Right cardiac atrium (tissue), 5 donors: ENCODE data around the gene ENHO. TPM values are rescaled to one million over a fixed set of nuclear protein-coding genes. Genes with fewer than 3 reads are reported as not detected.
A peak's percentile ranks its signal among the peaks of the same experiment; 100 is the strongest.

Experiments used
- ATAC-seq, 2 donors: fragments of 200-7000 bp; cut with Tn5 transposase; one replicate each; pipeline versions ENCODE4 v1.8.0 to v1.9.1; 2020; ENCODE audit warnings: moderate library complexity in 2 of 2, mild to moderate bottlenecking in 1 of 2
- DNase-seq, 3 donors: peaks; one replicate each; pipeline ENCODE4 v3.0.0-alpha.2; 2020
- H3K27ac ChIP-seq: one replicate; pipeline ENCODE4 v1.5.1; 2013; ENCODE audit warnings: mild to moderate bottlenecking, low read length, control low read depth, moderate library complexity
- H3K27me3 ChIP-seq: one replicate; pipeline ENCODE4 v1.6.1; 2013; ENCODE audit not compliant: control insufficient read depth, insufficient read depth
- H3K4me1 ChIP-seq: one replicate; pipeline ENCODE4 v1.6.1; 2013; ENCODE audit warnings: low read length; ENCODE audit not compliant: control insufficient read depth, insufficient read depth
- H3K4me3 ChIP-seq: one replicate; pipeline ENCODE4 v1.5.1; 2013; ENCODE audit warnings: low read length, control low read depth
- H3K9me3 ChIP-seq: one replicate; pipeline ENCODE4 v1.6.1; 2013; ENCODE audit warnings: low read length; ENCODE audit not compliant: control insufficient read depth
- WGBS: extraction: QIAGEN DNeasy Blood & Tissue Kit; methylation state at CpG from one replicate; pipeline ENCODE4 v1.1.7; 2013; 5-methylcytosine and 5-hydroxymethylcytosine counted together
- intact Hi-C, 4 donors: fragments of 100-400 bp; cut with DNase I; formaldehyde crosslinking; loops; one replicate each; pipeline versions ENCODE4 v1.11.0 to v1.14.0; 2022 to 2023
- polyA plus RNA-seq: library from polyadenylated mRNA; stranded (reverse); fragments of 200-250 nt; gene quantifications from one replicate; pipeline ENCODE4 v1.2.3, GENCODE V29; 2013
- total RNA-seq, 4 donors: library from RNA; stranded (reverse); fragmentation: NEBNext Ultra II Directional; extraction: Animal tissue kit (Norgen Biotek cat#: 25700); gene quantifications; one replicate each; pipeline ENCODE4 v1.2.1, GENCODE V29; 2021
- donor health status: healthy with polysubstance abuse.
- donor health status: DM: no; HTN: yes; CAD: no.
- donor health status: DM: no; HTN: no; CAD: no.
- donor health status: DM: no; HTN: yes; CAD: no; lungs with severe emphysema.
- donor health status: DM: yes; HTN: yes; CAD: no.

ENHO gene
- total and polyA plus RNA-seq, 5 donors = 0.67 to 3.2 (median 1.6) TPM

DNA sequence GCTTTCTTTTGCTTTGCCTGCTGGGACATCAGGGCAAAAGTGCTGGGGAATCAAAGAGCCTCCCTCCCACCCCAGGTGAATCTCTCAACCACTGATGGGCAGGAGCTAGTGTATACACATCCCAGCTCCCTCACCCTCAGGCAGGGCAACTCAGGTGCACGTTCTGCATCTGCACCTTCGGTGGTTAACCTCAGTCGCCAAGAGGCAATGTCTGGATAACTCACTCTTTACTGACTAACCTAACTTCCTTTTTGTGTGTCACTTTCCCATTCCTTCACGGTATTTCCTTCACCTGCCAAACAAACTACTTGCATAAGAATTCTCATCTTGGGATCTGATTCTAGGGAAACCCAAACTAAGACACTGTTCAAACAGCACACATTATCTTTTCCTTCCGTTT is 40.5 kb upstream of the ENHO start:
- Histone ChIP-seq H3K4me3 (no peak overlapping the region), H3K27me3 (no peaks in the 10 kb centered on the region), H3K9me3 (no peaks in the 10 kb centered on the region), H3K27ac (no peak overlapping the region), H3K4me1 (peaks cover 13% of the 10 kb centered on the region)
- intact Hi-C loops = no loop called here
- no peak for DNase-seq
- WGBS = 79% methylated on average over 5 of the region's 5 CpGs
- ATAC-seq = no peak

DNA sequence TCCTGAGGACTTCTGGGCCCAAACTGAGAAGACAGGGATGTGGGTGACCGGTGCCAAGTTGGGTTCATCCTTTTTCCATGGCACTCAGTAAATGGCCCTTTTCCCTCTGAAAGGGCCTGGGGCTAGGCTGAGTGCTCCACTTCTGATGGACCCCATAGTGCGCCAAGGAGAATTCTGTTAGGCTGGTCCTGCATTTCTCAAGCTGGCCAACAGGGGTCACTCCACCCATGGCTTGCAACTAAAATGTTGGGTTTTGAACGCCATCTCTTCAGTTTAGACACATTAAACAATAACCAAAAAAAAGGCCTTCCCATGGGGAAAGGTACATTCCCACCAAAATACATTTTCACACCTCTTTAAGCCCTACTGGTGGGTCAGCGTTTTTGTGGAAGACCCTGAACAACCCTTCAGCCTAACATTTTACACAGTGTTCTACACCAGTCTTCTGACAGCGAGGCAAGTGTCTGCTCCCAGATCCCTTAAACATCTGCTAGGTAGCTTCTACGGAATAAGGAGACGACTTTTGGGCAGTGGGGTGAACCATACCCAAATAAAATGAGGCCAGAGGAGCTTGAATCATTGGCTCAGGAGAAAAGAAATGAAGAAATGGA is 39.5 kb upstream of the ENHO start:
- no peaks in the 10 kb centered on the region for H3K9me3 ChIP-seq
- no peak for DNase-seq
- intact Hi-C loops = no loop called here
- no peak for ATAC-seq
- H3K27me3 ChIP-seq = no peaks in the 10 kb centered on the region
- 91% methylated on average over 7 of the region's 7 CpGs for WGBS
- peaks cover 13% of the 10 kb centered on the region for H3K4me1 ChIP-seq
- H3K4me3 ChIP-seq = no peak overlapping the region
- H3K27ac ChIP-seq = no peak overlapping the region

- DNase-seq = peak; percentile 63 to 87 (median 85)
- Histone ChIP-seq H3K4me1 (peaks cover 8% of the 10 kb centered on the region), H3K27me3 (no peaks in the 10 kb centered on the region), H3K9me3 (no peaks in the 10 kb centered on the region), H3K4me3 (no peak overlapping the region), H3K27ac (peak overlapping the region; percentile 2)
- ATAC-seq = peak; percentile 60 to 69
- intact Hi-C loops = no loop called here
- 42% methylated on average over 21 of the region's 21 CpGs for WGBS
Observed at GRCh38 chr9:34560599-34561214, 37.9 kb upstream of the ENHO start.

- 11% methylated on average over 21 of the region's 21 CpGs for WGBS
Observed at GRCh38 chr9:34559624-34560455, 37.0 kb upstream of the ENHO start.

GRCh38 chr9:34558919-34559623 is 36.3 kb upstream of the ENHO start:
- ATAC-seq = peak; percentile 35 to 47
- intact Hi-C loops = no loop called here
- Histone ChIP-seq H3K4me1 (peaks cover 8% of the 10 kb centered on the region), H3K27ac (peak overlapping the region; percentile 31), H3K4me3 (no peak overlapping the region), H3K9me3 (no peaks in the 10 kb centered on the region), H3K27me3 (no peaks in the 10 kb centered on the region)
- WGBS = 44% methylated on average over 17 of the region's 17 CpGs
- DNase-seq = peak in 1 of 3 donors; percentile 53

More at GRCh38 chr9:34559624-34560455, 37.0 kb upstream of the ENHO start:
- ATAC-seq = peak; percentile 70 to 75
- H3K27me3 ChIP-seq = no peaks in the 10 kb centered on the region
- H3K9me3 ChIP-seq = no peaks in the 10 kb centered on the region
- H3K27ac ChIP-seq = peak overlapping the region; percentile 31
- no peak overlapping the region for H3K4me3 ChIP-seq
- peaks cover 8% of the 10 kb centered on the region for H3K4me1 ChIP-seq
- intact Hi-C loops = no loop called here
- DNase-seq = peak; percentile 51 to 87 (median 85)

GRCh38 chr9:34558364-34558763 is 35.6 kb upstream of the ENHO start:
- Histone ChIP-seq H3K27me3 (no peaks in the 10 kb centered on the region), H3K4me3 (no peak overlapping the region), H3K4me1 (peaks cover 8% of the 10 kb centered on the region), H3K9me3 (no peaks in the 10 kb centered on the region), H3K27ac (no peak overlapping the region)
- 86% methylated on average over 9 of the region's 9 CpGs for WGBS
- DNase-seq (no peak), ATAC-seq (no peak)
- intact Hi-C loops = no loop called here

- 81% methylated on average over 19 of the region's 19 CpGs for WGBS
- ATAC-seq = no peak
- Histone ChIP-seq H3K9me3 (no peaks in the 10 kb centered on the region), H3K4me3 (no peak overlapping the region), H3K27ac (no peak overlapping the region), H3K27me3 (no peaks in the 10 kb centered on the region), H3K4me1 (peaks cover 8% of the 10 kb centered on the region)
- intact Hi-C loops = no loop called here
- no peak for DNase-seq
Observed at GRCh38 chr9:34557426-34558321, 34.9 kb upstream of the ENHO start.

DNA sequence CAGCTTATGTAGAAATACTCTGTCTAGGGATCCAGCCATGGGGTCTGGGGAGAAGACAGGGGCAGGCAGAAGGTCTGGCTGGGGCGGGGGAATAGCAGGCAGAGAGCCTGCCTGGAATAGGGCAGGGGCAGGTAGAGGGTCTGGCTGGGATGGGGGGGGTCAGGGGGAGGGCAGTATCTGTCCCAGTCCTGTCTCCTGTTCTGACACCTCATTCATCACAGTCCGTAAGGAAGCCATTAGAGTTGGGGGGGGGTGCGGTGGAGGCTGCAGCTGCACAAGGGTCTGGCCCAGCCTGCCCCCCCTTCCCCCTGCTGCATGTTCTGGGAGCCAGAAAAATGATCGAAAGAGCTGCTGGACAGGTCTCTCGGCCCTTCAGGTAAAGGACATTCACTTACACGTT is 34.2 kb upstream of the ENHO start:
- no peaks in the 10 kb centered on the region for H3K27me3 ChIP-seq
- DNase-seq (no peak), ATAC-seq (no peak)
- peaks cover 8% of the 10 kb centered on the region for H3K4me1 ChIP-seq
- H3K27ac ChIP-seq = no peak overlapping the region
- WGBS = 75% methylated on average over 6 of the region's 6 CpGs
- H3K4me3 ChIP-seq = no peak overlapping the region
- intact Hi-C loops = no loop called here
- no peaks in the 10 kb centered on the region for H3K9me3 ChIP-seq

DNA sequence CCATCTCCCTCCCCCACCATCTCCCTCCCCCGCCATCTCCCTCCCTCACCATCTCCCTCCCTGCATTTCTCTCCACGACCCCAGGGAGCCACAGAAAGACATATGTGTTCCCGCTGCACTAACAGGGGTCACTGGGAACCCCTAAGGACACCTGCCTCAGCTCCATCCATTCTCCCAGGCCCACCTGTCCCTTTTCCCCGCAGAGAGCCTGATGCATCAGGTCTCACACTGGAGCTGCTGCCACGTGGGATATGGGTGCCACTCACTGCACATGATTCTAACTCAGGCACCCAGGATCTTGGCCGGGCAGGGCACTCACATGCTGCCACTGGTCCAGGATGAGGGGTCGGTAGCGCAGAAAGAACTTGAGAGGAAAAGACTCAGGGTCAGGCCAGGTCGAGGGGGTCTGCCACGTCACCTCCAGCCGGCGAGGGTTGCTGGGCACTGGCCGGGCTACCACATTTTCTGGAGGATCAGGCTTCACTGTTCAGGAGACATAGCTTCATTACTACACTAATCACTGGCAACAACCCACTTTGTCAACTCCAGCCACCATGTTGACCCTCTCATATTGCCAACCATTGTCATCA is 33.2 kb upstream of the ENHO start:
- no peak for DNase-seq
- intact Hi-C loops = no loop called here
- Histone ChIP-seq H3K27me3 (no peaks in the 10 kb centered on the region), H3K4me1 (peaks cover 8% of the 10 kb centered on the region), H3K9me3 (no peaks in the 10 kb centered on the region), H3K4me3 (no peak overlapping the region), H3K27ac (no peak overlapping the region)
- ATAC-seq = no peak
- 89% methylated on average over 13 of the region's 13 CpGs for WGBS

DNA sequence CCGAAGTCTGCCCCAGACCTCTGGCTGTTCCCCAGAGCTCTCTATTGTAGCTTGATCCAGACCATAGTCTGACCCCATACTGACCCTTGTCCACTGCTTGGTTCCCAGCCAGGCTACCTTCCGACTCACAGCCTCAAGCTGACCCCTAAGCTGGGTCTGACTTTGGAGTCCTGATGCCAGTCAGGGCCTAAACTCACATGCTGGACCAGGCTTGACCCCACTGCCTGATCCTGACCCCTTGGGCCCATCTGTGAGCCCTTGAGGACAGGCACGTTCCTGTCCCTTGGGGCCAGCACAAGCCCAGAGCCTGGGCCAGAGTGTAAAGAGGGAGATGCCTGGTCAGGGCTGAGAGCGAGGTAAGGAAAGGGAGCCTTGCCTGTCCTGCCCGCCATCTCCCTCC is 32.7 kb upstream of the ENHO start:
- intact Hi-C loops = no loop called here
- no peak for DNase-seq
- no peaks in the 10 kb centered on the region for H3K9me3 ChIP-seq
- no peak for ATAC-seq
- no peak overlapping the region for H3K27ac ChIP-seq
- peaks cover 8% of the 10 kb centered on the region for H3K4me1 ChIP-seq
- no peaks in the 10 kb centered on the region for H3K27me3 ChIP-seq
- H3K4me3 ChIP-seq = no peak overlapping the region
- 79% methylated on average over 5 of the region's 5 CpGs for WGBS
